ENCODE data around the gene LRRC3B.
"Not testable (repeated sequence)": the region's sequence is repeated elsewhere in the genome, so short reads cannot be mapped to it uniquely, and the experiment has no call there.

GRCh38 chr3:26603311-26603710 is 19.3 kb upstream of the LRRC3B start:
- not testable (repeated sequence) for TF ChIP-seq CTCF, POLR2A, POLR2AphosphoS5 (IDR thresholded peaks at IDR 0.05)
